Choroid plexus epithelial cell (primary cell): Measurements from ENCODE around the gene SNX20.

ENCODE experiments used
- DNase-seq: peaks from one replicate; pipeline ENCODE4 v3.0.0-alpha.2; 2010; ENCODE audit warnings: low read depth
- H3K4me3 ChIP-seq: 2 replicates; pipeline ENCODE4 v1.5.1; 2011; ENCODE audit warnings: low read depth, mild to moderate bottlenecking, control low read depth, low read length, moderate library complexity
- CTCF ChIP-seq: conservative IDR thresholded peaks from 2 replicates; pipeline ENCODE4 v1.5.1; 2011; ENCODE audit warnings: low read depth, mild to moderate bottlenecking, control low read depth, inconsistent platforms, low read length, moderate library complexity

The SNX20 gene

GRCh38 chr16:50675686-50676610, 5.2 kb downstream of the SNX20 start:
- TF ChIP-seq CTCF: no peak
- no peak overlapping the region for H3K4me3 ChIP-seq
- no peak for DNase-seq

- no peak overlapping the region for H3K4me3 ChIP-seq
- no peak for DNase-seq
- TF ChIP-seq CTCF: no peak
Measured at GRCh38 chr16:50674831-50675230, 6.3 kb downstream of the SNX20 start.

GRCh38 chr16:50673496-50674275, 7.4 kb downstream of the SNX20 start:
- H3K4me3 ChIP-seq: no peak overlapping the region
- no peak for TF ChIP-seq CTCF
- DNase-seq: no peak

GRCh38 chr16:50671644-50672260, 9.4 kb downstream of the SNX20 start:
- no peak overlapping the region for H3K4me3 ChIP-seq
- DNase-seq: peak; percentile 49
- peak; percentile 75 for TF ChIP-seq CTCF

- no peak for DNase-seq
- no peak overlapping the region for H3K4me3 ChIP-seq
- no peak for TF ChIP-seq CTCF
Measured at GRCh38 chr16:50670476-50670875, 10.6 kb downstream of the SNX20 start.

- TF ChIP-seq CTCF: no peak
- no peak for DNase-seq
- H3K4me3 ChIP-seq: no peak overlapping the region
Measured at GRCh38 chr16:50669741-50670140, 11.4 kb downstream of the SNX20 start.
